ENCODE data around the gene CELF2.

Gene CELF2

GRCh38 chr10:11085545-11085944, 67.9 kb downstream of the CELF2 start:
- TF ChIP-seq EZH2phosphoT487 (IDR thresholded peaks at IDR 0.05; ENCODE audit: borderline replicate concordance, low read length) (no peak), CTCF (IDR thresholded peaks at IDR 0.05; ENCODE audit: low read depth, low read length, poor library complexity, severe bottlenecking) (no peak)
- Histone ChIP-seq H4K20me1 (ENCODE audit: control insufficient read depth, insufficient read depth, low read depth, low read length) (no peaks in the 10 kb centered on the region), H3K4me1 (ENCODE audit: control insufficient read depth, low read length) (no peaks in the 10 kb centered on the region), H3K36me3 (ENCODE audit: control insufficient read depth, low read length) (no peaks in the 10 kb centered on the region), H3K4me3 (ENCODE audit: low read length) (no peak overlapping the region), H3K4me2 (ENCODE audit: low read length) (no peak overlapping the region), H3K9me2 (replicated peaks; ENCODE audit: control insufficient read depth, low read length) (no peaks in the 10 kb centered on the region), H3K27ac (ENCODE audit: low read depth, low read length) (no peak overlapping the region), H3K27me3 (ENCODE audit: control insufficient read depth, low read length) (no peaks in the 10 kb centered on the region), H3K79me2 (ENCODE audit: control insufficient read depth, low read length) (no peaks in the 10 kb centered on the region), H3F3A (ENCODE audit: control insufficient read depth, insufficient read depth) (no peaks in the 10 kb centered on the region), H3K9me3 (ENCODE audit: control insufficient read depth, insufficient read depth, low read length) (no peaks in the 10 kb centered on the region)

- Histone ChIP-seq H3K27me3 (ENCODE audit: control insufficient read depth, low read length) (peaks cover 4% of the 10 kb centered on the region), H3K4me1 (ENCODE audit: control insufficient read depth, low read length) (no peaks in the 10 kb centered on the region), H3K27ac (ENCODE audit: low read depth, low read length) (no peak overlapping the region), H3K9me3 (ENCODE audit: control insufficient read depth, insufficient read depth, low read length) (no peaks in the 10 kb centered on the region), H4K20me1 (ENCODE audit: control insufficient read depth, insufficient read depth, low read depth, low read length) (no peaks in the 10 kb centered on the region), H3F3A (ENCODE audit: control insufficient read depth, insufficient read depth) (no peaks in the 10 kb centered on the region), H3K9me2 (replicated peaks; ENCODE audit: control insufficient read depth, low read length) (no peaks in the 10 kb centered on the region), H3K79me2 (ENCODE audit: control insufficient read depth, low read length) (no peaks in the 10 kb centered on the region), H3K4me3 (ENCODE audit: low read length) (no peak overlapping the region), H3K4me2 (ENCODE audit: low read length) (no peak overlapping the region), H3K36me3 (ENCODE audit: control insufficient read depth, low read length) (no peaks in the 10 kb centered on the region)
- TF ChIP-seq EZH2phosphoT487 (IDR thresholded peaks at IDR 0.05; ENCODE audit: borderline replicate concordance, low read length) = no peak
- TF ChIP-seq CTCF (IDR thresholded peaks at IDR 0.05; ENCODE audit: low read depth, low read length, poor library complexity, severe bottlenecking) = no peak
These were observed 68.6 kb downstream of the CELF2 start for GRCh38 chr10:11086177-11086840.

- H3K4me3 ChIP-seq (ENCODE audit: low read length) = no peak overlapping the region
- TF ChIP-seq EZH2phosphoT487 (IDR thresholded peaks at IDR 0.05; ENCODE audit: borderline replicate concordance, low read length) (no peak), CTCF (IDR thresholded peaks at IDR 0.05; ENCODE audit: low read depth, low read length, poor library complexity, severe bottlenecking) (no peak)
- H3K4me1 ChIP-seq (ENCODE audit: control insufficient read depth, low read length) = no peaks in the 10 kb centered on the region
- no peaks in the 10 kb centered on the region for H3K9me2 ChIP-seq (replicated peaks; ENCODE audit: control insufficient read depth, low read length)
- H3K79me2 ChIP-seq (ENCODE audit: control insufficient read depth, low read length) = no peaks in the 10 kb centered on the region
- peaks cover 13% of the 10 kb centered on the region for H3K27me3 ChIP-seq (ENCODE audit: control insufficient read depth, low read length)
- no peak overlapping the region for H3K27ac ChIP-seq (ENCODE audit: low read depth, low read length)
- no peak overlapping the region for H3K4me2 ChIP-seq (ENCODE audit: low read length)
- no peaks in the 10 kb centered on the region for H3K9me3 ChIP-seq (ENCODE audit: control insufficient read depth, insufficient read depth, low read length)
- H4K20me1 ChIP-seq (ENCODE audit: control insufficient read depth, insufficient read depth, low read depth, low read length) = no peaks in the 10 kb centered on the region
- H3K36me3 ChIP-seq (ENCODE audit: control insufficient read depth, low read length) = no peaks in the 10 kb centered on the region
- H3F3A ChIP-seq (ENCODE audit: control insufficient read depth, insufficient read depth) = no peaks in the 10 kb centered on the region
These were observed 69.7 kb downstream of the CELF2 start for GRCh38 chr10:11087372-11087771.

Measured in DOHH2 (cell line).